NCI-H524 treated with DMSO at 0.1 percent for 48 hours (cell line): ENCODE data around the gene PCDHGC3.
"Not testable (repeated sequence)": the region's sequence is repeated elsewhere in the genome, so short reads cannot be mapped to it uniquely, and the experiment has no call there.

ENCODE experiments used
- DNase-seq: peaks from one replicate; lab custom pipeline; 2025; lab: John Stamatoyannopoulos, UW

PCDHGC3 gene

DNA sequence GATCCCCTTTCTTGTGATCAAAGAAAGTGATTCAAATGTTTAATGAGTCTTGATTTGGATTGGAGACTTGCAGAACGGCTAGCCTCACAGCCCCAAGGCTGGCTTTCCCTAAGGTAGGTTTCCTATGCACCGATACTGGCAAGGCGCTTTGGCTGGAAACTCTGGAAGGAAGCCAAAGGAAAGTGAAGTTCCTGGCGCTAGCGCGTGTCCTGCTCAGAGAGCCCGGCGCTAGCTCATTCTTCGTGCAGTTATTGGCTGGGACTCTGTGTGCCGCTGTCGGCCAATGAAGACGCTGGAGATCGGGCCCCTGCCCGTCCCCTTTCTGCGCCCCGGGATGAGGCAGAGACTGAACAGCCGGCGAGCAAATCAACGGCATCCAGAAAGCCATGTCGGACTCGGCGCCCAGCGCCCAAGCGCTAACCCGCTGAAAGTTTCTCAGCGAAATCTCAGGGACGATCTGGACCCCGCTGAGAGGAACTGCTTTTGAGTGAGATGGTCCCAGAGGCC lies at the start of gene PCDHGC3:
TSS of gene PCDHGC3 (plus strand) at position 342 of the 507 bp plus-strand sequence. CDS start at position 493, 151 bp downstream.
- peak; percentile 50 for DNase-seq

DNA sequence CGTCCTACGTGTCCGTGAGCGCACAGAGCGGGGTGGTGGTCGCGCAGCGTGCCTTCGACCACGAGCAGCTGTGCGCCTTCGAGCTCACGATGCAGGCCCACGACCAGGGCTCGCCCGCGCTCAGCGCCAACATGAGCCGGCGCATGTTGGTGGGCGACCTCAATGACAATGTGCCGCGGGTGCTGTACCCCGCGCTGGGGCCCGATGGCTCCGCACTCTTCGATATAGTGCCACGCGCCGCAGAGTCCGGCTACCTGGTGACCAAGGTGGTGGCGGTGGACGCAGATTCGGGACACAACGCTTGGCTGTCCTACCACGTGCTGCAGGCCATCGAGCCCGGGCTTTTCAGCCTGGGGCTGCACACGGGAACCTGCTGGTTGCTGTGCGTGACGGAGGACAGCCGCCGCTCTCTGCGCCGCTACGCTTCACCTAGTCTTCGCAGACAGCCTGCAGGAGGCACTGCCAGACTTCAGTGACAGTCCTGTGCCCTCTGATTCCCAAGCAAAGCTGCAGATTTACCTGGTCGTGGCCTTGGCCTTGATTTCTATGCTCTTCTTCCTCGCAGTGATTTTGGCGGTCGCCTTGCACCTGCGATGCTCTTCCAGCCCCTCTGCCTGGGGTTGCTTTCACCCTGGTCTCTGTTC lies 47.9 kb upstream of the PCDHGC3 start:
- DNase-seq, result no peak

DNA sequence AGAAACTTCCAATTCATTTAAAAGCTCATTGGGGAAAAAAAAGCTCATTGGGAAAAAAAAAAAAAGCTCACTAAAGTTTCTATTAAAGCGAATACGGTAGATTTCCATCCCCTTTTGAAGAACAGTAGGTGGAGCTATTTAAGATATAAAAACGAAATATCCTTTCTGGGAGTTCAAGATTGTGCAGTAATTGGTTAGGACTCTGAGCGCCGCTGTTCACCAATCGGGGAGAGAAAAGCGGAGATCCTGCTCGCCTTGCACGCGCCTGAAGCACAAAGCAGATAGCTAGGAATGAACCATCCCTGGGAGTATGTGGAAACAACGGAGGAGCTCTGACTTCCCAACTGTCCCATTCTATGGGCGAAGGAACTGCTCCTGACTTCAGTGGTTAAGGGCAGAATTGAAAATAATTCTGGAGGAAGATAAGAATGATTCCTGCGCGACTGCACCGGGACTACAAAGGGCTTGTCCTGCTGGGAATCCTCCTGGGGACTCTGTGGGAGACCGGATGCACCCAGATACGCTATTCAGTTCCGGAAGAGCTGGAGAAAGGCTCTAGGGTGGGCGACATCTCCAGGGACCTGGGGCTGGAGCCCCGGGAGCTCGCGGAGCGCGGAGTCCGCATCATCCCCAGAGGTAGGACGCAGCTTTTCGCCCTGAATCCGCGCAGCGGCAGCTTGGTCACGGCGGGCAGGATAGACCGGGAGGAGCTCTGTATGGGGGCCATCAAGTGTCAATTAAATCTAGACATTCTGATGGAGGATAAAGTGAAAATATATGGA lies 45.2 kb upstream of the PCDHGC3 start, which contains the start of gene PCDHGA12:
TSS of gene PCDHGA12 (plus strand) at position 176 of the 782 bp plus-strand sequence. CDS start at position 429, 253 bp downstream.
- no peak for DNase-seq

DNA sequence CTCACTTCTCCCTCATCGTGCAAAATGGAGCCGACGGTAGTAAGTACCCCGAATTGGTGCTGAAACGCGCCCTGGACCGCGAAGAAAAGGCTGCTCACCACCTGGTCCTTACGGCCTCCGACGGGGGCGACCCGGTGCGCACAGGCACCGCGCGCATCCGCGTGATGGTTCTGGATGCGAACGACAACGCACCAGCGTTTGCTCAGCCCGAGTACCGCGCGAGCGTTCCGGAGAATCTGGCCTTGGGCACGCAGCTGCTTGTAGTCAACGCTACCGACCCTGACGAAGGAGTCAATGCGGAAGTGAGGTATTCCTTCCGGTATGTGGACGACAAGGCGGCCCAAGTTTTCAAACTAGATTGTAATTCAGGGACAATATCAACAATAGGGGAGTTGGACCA lies 44.5 kb upstream of the PCDHGC3 start:
- DNase-seq, result no peak

DNA sequence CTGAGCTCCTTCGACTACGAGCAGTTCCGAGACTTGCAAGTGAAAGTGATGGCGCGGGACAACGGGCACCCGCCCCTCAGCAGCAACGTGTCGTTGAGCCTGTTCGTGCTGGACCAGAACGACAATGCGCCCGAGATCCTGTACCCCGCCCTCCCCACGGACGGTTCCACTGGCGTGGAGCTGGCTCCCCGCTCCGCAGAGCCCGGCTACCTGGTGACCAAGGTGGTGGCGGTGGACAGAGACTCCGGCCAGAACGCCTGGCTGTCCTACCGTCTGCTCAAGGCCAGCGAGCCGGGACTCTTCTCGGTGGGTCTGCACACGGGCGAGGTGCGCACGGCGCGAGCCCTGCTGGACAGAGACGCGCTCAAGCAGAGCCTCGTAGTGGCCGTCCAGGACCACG lies 43.5 kb upstream of the PCDHGC3 start:
- not testable (repeated sequence) for DNase-seq

DNA sequence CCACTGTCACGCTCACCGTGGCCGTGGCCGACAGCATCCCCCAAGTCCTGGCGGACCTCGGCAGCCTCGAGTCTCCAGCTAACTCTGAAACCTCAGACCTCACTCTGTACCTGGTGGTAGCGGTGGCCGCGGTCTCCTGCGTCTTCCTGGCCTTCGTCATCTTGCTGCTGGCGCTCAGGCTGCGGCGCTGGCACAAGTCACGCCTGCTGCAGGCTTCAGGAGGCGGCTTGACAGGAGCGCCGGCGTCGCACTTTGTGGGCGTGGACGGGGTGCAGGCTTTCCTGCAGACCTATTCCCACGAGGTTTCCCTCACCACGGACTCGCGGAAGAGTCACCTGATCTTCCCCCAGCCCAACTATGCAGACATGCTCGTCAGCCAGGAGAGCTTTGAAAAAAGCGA lies 43.0 kb upstream of the PCDHGC3 start:
- DNase-seq, result not testable (repeated sequence)

DNA sequence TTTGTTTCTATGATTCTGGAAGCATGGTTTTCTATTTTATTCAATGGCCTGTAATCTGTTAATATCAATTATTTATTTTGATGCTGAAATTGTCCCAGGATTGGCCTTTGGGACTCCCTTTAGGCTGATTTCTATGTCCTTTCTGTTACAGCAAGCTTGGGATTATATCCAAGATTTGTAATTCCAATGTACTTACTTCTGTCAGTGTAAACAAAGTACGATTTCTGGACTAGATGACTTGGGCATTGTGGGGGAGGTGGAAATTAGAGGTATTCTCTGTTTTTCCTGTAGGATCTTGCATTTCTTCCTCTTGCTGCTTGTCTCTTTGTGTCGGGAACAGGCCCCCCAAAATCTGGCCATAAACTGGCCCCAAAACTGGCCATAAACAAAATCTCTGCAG lies 41.8 kb upstream of the PCDHGC3 start:
- no peak for DNase-seq

DNA sequence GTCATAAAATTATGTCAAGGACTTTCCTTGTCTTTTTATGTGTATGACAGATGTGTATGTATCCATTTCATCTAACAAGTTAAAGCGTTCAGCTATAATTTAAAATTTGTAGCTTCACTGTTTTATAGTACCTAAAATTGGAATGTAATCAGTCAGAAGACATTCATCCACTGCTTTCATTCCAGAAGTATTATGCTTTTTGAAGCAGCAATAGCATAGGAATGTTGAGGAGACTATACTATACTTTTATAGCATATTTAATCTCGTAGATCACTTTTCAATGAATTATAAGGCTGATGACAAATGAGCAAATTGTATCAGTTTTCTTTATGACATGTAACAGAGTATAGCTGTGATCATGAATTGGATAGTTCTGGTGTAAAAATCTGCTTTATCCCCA lies 38.5 kb upstream of the PCDHGC3 start:
- DNase-seq, result no peak

DNA sequence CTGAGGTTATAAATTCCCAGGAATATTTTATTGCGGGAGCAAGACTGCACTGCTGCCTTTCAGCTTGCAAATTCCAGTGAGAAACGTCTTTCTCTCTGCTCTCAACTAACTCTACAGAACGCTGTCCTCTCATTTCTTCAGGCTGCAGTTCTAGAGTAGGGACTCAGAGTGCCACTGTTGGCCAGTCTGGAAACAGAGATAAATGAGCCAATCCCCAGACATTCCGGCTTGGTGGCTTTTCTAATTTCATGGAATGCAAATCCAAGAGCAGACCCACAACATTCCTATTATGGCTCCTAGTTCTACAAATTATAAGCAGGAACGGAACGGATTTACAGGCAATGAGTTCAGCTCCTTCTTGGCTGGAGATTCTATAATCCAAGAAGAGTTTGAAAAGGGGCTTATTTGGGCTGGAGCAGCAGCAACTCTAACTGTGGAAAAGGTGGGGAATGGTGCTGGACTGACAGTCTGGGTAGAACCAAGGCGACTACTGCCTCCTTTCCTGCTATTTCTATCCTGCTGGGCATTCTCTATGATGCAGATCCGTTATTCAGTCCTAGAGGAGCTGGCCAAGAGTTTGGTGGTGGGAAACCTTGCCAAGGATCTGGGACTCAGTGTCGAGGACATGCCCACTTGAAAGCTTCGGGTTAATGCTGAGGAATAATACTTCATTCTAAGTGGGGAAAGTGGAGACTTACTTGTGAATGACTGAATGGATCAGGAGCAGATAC lies 36.2 kb upstream of the PCDHGC3 start:
- no peak for DNase-seq

DNA sequence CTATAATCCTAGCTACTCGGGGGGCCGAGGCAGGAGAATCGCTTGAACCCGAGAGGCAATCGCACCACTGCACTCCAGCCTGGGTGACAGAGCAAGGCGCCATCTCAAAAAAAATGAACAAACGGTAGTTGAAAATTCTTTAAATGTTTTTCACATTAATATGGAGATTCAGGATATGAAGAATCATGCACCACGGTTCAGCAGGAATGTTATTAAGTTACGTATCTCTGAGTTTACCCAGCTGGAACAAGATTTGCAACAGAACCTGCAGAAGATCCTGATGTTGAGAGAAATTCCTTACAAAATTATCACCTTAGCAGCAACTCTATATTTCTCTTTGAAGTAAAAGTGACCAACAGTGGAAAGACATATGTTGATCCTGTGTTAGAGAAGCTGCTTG lies 35.4 kb upstream of the PCDHGC3 start:
- DNase-seq, result no peak

DNA sequence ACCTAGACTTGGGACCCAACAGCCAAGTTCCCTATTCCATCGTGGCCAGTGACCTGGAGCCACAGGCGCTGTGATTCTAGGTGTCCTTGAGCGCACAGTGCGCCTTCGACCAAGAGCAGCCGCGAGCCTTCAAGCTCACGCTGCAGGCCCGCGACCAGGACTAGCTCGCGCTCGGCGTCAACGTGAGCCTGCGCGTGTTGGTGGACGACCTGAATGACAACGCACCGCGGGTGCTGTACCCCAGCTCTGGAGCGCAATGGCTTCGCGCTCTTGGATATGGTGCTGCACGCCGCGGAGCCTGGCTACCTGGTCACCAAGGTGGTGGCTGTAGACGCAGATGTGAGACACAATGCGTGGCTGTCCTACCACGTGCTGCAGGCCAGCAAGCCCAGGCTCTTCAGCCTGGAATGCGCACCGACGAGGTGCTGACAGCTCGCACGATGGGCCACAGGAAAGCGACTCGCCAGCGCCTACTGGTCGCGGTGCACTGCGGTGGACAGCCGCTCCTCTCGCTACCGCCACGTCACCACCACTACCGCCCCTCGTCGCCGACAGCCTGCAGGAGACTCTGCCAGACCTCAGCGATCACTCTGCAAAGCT lies 34.1 kb upstream of the PCDHGC3 start:
- no peak for DNase-seq

DNA sequence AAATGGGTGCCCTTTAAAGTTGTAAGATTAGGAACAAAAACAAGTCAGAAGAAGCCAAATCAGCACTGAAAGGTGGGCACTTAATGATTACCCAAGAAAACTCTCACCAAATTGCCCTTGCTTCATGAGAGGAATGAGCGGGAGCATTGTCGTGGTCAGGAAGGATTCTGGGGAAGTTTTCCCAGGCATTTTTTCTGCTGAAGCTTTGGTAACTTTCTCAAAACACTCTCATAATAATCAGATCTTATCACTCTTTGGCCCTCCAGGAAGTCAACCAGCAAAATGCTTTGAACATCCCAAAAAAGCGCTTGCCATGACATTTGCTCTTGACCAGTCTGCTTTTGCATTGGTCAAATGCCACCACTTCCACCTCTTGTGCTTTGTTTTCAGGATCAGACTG lies 10.4 kb upstream of the PCDHGC3 start:
- no peak for DNase-seq

DNA sequence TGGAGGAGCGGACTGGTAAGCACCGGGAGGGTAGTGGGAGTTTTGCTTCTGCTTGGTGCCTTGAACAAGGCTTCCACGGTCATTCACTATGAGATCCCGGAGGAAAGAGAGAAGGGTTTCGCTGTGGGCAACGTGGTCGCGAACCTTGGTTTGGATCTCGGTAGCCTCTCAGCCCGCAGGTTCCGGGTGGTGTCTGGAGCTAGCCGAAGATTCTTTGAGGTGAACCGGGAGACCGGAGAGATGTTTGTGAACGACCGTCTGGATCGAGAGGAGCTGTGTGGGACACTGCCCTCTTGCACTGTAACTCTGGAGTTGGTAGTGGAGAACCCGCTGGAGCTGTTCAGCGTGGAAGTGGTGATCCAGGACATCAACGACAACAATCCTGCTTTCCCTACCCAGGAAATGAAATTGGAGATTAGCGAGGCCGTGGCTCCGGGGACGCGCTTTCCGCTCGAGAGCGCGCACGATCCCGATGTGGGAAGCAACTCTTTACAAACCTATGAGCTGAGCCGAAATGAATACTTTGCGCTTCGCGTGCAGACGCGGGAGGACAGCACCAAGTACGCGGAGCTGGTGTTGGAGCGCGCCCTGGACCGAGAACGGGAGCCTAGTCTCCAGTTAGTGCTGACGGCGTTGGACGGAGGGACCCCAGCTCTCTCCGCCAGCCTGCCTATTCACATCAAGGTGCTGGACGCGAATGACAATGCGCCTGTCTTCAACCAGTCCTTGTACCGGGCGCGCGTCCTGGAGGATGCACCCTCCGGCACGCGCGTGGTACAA lies 556 bp downstream of the PCDHGC3 start:
- DNase-seq, result no peak

DNA sequence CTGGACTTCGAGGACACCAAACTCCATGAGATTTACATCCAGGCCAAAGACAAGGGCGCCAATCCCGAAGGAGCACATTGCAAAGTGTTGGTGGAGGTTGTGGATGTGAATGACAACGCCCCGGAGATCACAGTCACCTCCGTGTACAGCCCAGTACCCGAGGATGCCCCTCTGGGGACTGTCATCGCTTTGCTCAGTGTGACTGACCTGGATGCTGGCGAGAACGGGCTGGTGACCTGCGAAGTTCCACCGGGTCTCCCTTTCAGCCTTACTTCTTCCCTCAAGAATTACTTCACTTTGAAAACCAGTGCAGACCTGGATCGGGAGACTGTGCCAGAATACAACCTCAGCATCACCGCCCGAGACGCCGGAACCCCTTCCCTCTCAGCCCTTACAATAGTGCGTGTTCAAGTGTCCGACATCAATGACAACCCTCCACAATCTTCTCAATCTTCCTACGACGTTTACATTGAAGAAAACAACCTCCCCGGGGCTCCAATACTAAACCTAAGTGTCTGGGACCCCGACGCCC lies 1.3 kb downstream of the PCDHGC3 start:
- DNase-seq, result no peak

DNA sequence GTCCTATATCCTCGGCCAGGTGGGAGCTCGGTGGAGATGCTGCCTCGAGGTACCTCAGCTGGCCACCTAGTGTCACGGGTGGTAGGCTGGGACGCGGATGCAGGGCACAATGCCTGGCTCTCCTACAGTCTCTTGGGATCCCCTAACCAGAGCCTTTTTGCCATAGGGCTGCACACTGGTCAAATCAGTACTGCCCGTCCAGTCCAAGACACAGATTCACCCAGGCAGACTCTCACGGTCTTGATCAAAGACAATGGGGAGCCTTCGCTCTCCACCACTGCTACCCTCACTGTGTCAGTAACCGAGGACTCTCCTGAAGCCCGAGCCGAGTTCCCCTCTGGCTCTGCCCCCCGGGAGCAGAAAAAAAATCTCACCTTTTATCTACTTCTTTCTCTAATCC lies 2.0 kb downstream of the PCDHGC3 start:
- DNase-seq, result no peak

DNA sequence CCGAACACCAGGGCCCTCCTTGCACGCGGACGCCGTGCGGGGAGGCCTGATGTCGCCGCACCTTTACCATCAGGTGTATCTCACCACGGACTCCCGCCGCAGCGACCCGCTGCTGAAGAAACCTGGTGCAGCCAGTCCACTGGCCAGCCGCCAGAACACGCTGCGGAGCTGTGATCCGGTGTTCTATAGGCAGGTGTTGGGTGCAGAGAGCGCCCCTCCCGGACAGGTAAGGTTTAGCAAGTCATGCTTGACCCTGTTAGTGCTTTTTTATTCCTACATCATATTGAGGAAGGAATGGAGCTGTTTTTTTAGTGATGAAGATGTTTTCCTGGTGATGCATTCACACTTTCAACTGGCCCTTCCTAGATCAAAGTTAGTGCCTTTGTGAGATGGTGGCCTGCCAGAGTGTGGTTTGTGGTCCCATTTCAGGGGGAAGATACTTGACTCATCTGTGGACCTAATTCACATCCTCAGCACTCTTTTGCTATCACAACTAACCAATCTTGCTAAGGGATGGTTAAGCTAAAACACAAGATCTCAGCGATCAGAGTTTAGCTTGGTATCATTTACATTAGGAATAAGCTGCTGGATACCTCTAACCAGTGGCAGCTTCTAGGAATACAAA lies 2.7 kb downstream of the PCDHGC3 start:
- no peak for DNase-seq

DNA sequence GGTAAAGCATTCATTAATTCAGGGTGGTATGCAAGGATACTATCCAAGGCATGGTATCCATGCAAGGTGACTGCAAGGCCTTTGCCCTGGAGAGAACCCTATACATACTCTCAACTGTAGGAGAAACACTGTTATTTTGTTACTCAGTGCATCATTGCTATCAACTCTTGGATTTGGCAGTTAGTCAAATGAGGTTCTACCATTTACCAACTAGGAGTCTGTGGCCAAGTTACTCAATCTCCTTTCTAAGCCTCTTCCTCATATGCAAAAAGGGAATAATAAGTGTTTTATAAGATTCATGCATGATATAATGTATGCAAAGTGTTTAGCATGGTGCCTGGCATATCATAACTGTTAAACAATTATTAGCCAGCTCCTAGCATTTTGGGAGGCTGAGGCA lies 4.0 kb downstream of the PCDHGC3 start:
- DNase-seq, result no peak

DNA sequence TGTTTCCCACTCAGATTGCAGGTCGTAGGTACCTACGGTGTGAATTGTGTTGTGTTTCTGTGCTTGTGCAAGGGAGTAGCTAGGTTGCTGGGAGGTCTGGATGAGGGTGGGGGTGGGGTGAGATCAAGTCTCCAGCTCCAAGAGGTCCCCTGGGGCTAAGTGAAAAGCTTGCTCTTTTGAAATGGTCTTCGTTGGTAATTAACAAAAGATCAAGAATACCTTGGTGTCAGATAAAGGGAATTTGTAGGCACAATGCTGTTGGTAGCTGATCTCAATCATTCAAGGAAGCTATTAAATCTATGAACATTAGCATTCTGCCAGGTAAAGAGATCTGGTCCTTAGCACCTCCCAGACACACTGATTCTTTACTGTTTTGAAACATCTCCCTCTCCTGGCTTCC lies 8.1 kb downstream of the PCDHGC3 start:
- DNase-seq, result no peak

DNA sequence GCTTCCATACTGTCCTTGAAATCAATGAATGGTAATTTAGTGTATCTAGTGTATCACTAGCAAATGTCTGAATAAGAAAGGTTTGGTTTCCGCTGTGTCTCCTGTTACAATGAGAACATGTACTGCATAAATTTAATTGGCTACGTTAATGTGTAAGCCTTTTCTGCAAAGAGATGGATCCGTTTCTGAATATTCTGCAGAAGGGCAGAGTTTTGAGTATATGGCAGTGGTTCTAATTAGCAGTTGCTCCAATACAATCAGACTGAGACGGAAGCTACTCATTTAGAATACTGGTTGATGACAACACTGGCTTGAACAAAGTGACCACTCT lies 8.5 kb downstream of the PCDHGC3 start:
- DNase-seq, result no peak

DNA sequence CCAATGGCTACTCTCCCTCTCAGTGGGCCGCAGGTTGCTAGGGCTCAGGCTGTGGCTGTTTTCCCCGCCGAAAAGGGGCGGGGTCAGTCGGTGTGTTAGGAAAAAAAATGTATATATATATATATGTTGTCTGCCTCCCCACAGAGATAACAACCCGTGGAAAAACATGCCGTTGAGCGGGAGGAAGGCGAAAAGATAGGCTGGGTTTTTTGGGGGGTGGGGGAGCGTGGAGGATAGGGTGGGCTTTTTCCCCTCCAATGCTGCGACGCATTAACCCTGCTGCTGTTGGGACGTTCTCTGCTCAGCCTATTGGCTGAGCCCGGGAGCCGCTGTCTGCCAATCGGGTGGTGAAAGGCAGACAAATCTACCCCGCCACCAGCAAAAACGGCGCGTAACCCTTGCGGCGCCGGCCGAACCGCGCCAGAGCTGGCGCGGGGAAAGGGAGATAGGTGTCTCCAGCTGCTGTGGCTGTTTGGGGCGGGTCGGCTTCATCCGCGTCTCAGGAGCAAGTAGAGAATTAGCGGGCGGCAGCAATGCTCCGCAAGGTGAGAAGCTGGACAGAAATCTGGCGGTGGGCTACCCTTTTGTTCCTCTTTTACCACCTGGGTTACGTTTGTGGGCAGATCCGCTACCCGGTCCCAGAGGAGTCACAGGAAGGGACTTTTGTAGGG lies 9.0 kb downstream of the PCDHGC3 start, which contains the start of gene PCDHGC4:
TSS of gene PCDHGC4 (plus strand) at position 390 of the 671 bp plus-strand sequence. CDS start at position 534, 144 bp downstream.
- no peak for DNase-seq
